ENCODE results near the gene SNX11.

DNA sequence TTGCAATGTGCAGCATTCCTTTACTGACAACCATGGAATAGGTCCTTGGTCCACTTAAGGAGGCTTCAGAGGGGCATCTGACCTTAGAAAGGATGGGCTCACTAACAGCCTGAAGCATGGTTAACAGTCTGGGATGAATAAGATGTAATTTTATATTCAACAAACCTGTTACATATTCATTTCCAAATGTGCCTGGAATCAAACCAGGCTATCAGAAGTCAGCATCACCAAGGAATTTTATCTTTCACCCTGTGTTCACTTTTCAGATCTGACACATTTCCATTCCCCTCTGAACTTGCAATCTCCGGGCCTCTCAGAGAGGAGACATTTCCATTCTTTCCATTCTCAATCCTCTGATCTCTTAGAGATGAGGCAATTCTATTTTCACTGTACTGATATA lies 62.4 kb downstream of the SNX11 start:
- TF ChIP-seq, protein P1, sequence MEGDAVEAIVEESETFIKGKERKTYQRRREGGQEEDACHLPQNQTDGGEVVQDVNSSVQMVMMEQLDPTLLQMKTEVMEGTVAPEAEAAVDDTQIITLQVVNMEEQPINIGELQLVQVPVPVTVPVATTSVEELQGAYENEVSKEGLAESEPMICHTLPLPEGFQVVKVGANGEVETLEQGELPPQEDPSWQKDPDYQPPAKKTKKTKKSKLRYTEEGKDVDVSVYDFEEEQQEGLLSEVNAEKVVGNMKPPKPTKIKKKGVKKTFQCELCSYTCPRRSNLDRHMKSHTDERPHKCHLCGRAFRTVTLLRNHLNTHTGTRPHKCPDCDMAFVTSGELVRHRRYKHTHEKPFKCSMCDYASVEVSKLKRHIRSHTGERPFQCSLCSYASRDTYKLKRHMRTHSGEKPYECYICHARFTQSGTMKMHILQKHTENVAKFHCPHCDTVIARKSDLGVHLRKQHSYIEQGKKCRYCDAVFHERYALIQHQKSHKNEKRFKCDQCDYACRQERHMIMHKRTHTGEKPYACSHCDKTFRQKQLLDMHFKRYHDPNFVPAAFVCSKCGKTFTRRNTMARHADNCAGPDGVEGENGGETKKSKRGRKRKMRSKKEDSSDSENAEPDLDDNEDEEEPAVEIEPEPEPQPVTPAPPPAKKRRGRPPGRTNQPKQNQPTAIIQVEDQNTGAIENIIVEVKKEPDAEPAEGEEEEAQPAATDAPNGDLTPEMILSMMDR (IDR thresholded peaks at IDR 0.05): no peak
- no peak for TF ChIP-seq POLR2AphosphoS5 (IDR thresholded peaks at IDR 0.05)
- TF ChIP-seq POLR2A (IDR thresholded peaks at IDR 0.05): no peak

Data from suprapubic skin (tissue), 4 donors.